ENCODE measurements around the gene CEP104.

DNA sequence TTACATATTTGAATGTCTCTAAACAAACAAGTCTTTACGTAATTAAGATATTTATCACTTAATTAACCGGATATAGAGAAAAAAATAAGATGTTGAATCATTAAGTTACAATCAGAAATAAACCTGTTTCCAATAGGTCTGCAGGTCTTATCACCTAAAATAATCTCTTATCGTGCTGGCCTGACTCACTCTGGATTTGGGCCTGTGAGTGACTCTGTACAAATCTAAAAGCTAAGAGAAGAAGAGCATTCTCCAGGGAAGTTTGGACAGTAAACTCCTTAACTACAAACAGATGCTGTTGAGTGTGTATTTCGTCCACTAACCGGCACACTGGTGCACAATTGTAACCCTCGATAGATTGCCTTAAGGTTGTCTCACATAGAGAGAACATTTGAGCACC is 25.3 kb downstream of the CEP104 start:
- TF ChIP-seq, protein P1, sequence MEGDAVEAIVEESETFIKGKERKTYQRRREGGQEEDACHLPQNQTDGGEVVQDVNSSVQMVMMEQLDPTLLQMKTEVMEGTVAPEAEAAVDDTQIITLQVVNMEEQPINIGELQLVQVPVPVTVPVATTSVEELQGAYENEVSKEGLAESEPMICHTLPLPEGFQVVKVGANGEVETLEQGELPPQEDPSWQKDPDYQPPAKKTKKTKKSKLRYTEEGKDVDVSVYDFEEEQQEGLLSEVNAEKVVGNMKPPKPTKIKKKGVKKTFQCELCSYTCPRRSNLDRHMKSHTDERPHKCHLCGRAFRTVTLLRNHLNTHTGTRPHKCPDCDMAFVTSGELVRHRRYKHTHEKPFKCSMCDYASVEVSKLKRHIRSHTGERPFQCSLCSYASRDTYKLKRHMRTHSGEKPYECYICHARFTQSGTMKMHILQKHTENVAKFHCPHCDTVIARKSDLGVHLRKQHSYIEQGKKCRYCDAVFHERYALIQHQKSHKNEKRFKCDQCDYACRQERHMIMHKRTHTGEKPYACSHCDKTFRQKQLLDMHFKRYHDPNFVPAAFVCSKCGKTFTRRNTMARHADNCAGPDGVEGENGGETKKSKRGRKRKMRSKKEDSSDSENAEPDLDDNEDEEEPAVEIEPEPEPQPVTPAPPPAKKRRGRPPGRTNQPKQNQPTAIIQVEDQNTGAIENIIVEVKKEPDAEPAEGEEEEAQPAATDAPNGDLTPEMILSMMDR (IDR thresholded peaks at IDR 0.05): no peak
- TF ChIP-seq POLR2A (IDR thresholded peaks at IDR 0.05): no peak
